Ishikawa (cell line): ENCODE results near the gene ASB2.

ENCODE experiments used
- CEBPB ChIP-seq: IDR thresholded peaks from 2 replicates; pipeline ENCODE4 v1.6.1; 2012
- CREB1 ChIP-seq: IDR thresholded peaks from 2 replicates; pipeline ENCODE4 v1.6.1; 2012; ENCODE audit warnings: low read depth
- EGR1 ChIP-seq: IDR thresholded peaks from 2 replicates; pipeline ENCODE4 v1.6.1; 2012
- EP300 ChIP-seq: IDR thresholded peaks from 2 replicates; pipeline ENCODE4 v1.6.1; 2012; ENCODE audit warnings: borderline replicate concordance
- FOXM1 ChIP-seq: IDR thresholded peaks from 2 replicates; pipeline ENCODE4 v1.6.1; 2012; ENCODE audit warnings: low read depth, borderline replicate concordance
- MAX ChIP-seq: IDR thresholded peaks from 2 replicates; pipeline ENCODE4 v1.6.1; 2012
- NFIC ChIP-seq: IDR thresholded peaks from 2 replicates; pipeline ENCODE4 v1.6.1; 2012
- RAD21 ChIP-seq: IDR thresholded peaks from 2 replicates; pipeline ENCODE4 v1.6.1; 2012; ENCODE audit warnings: low read depth
- REST ChIP-seq: IDR thresholded peaks from 2 replicates; pipeline ENCODE4 v1.6.1; 2012; ENCODE audit warnings: low read depth, mild to moderate bottlenecking
- TAF1 ChIP-seq: IDR thresholded peaks from 2 replicates; pipeline ENCODE4 v1.6.1; 2012; ENCODE audit warnings: low read depth, mild to moderate bottlenecking
- TCF12 ChIP-seq: IDR thresholded peaks from 2 replicates; pipeline ENCODE4 v1.6.1; 2012; ENCODE audit warnings: low read depth
- TEAD4 ChIP-seq: IDR thresholded peaks from 2 replicates; pipeline ENCODE4 v1.6.1; 2012
- USF1 ChIP-seq: IDR thresholded peaks from 2 replicates; pipeline ENCODE4 v1.6.1; 2012
- YY1 ChIP-seq: IDR thresholded peaks from 2 replicates; pipeline ENCODE4 v1.6.1; 2012; ENCODE audit warnings: low read depth
- ZBTB7A ChIP-seq: IDR thresholded peaks from 2 replicates; pipeline ENCODE4 v1.6.1; 2012; ENCODE audit warnings: low read depth

The ASB2 gene

GRCh38 chr14:93906341-93907329 lies 69.7 kb downstream of the ASB2 start:
- TF ChIP-seq EGR1 (no peak), MAX (peak; percentile 13; the same call in 1 of the 2 replicates), NFIC (no peak), EP300 (no peak), TEAD4 (no peak), FOXM1 (no peak), RAD21 (peak; percentile 93)

- TF ChIP-seq YY1 (no peak), EGR1 (no peak), MAX (no peak), REST (no peak), TAF1 (no peak), EP300 (no peak), TCF12 (no peak), RAD21 (no peak), TEAD4 (no peak), CREB1 (no peak), ZBTB7A (no peak), FOXM1 (no peak), USF1 (no peak), NFIC (no peak)
These were observed 70.7 kb downstream of the ASB2 start for GRCh38 chr14:93905623-93906022.

GRCh38 chr14:93903342-93904184 lies 72.8 kb downstream of the ASB2 start:
- TF ChIP-seq FOXM1 = no peak
- no peak for TF ChIP-seq CEBPB
- TF ChIP-seq RAD21 = peak; percentile 85
- TF ChIP-seq TAF1 = no peak

GRCh38 chr14:93902619-93903307 lies 73.6 kb downstream of the ASB2 start:
- no peak for TF ChIP-seq EGR1
- no peak for TF ChIP-seq TEAD4

GRCh38 chr14:93901813-93902212 lies 74.6 kb downstream of the ASB2 start:
- TF ChIP-seq YY1 = no peak
- TF ChIP-seq USF1 = no peak
- TF ChIP-seq EGR1 = no peak
- no peak for TF ChIP-seq CREB1
- no peak for TF ChIP-seq FOXM1
- TF ChIP-seq ZBTB7A = no peak
- no peak for TF ChIP-seq TAF1

- no peak for TF ChIP-seq USF1
- TF ChIP-seq EP300 = no peak
- no peak for TF ChIP-seq CREB1
- TF ChIP-seq TAF1 = no peak
- no peak for TF ChIP-seq TEAD4
- no peak for TF ChIP-seq FOXM1
These were observed 77.6 kb downstream of the ASB2 start for GRCh38 chr14:93898731-93899130.
